GM19035 (cell line): ENCODE data around the gene IQUB.
"Not testable (repeated sequence)": the region's sequence is repeated elsewhere in the genome, so short reads cannot be mapped to it uniquely, and the experiment has no call there.

Source experiments
- ATAC-seq: cut with Tn5 transposase; IDR thresholded peaks from one replicate; pipeline ENCODE4 v1.9.1; 2021; ENCODE audit not compliant: unreplicated experiment

The IQUB gene

GRCh38 chr7:123423622-123424021, 110.8 kb downstream of the IQUB start:
- no peak for ATAC-seq

DNA sequence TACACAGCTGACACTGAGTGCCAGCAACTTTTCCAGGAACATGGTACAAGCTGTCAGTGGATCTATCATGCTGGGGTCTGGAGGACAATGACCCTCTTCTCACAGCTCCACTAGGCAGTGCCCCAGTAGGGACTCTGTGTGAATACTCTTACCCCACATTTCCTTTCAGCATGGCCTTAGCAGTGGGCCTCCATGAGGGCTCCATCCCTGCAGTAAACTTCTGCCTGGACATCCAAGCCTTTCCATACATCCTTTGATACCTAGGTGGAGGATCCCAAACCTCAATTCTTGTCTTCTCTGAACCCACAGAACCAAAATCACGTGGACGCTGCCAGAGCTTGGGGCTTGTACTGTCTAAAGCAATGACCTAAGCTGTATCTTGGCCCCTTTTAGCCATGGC, 116.8 kb downstream of the IQUB start:
- no peak for ATAC-seq

DNA sequence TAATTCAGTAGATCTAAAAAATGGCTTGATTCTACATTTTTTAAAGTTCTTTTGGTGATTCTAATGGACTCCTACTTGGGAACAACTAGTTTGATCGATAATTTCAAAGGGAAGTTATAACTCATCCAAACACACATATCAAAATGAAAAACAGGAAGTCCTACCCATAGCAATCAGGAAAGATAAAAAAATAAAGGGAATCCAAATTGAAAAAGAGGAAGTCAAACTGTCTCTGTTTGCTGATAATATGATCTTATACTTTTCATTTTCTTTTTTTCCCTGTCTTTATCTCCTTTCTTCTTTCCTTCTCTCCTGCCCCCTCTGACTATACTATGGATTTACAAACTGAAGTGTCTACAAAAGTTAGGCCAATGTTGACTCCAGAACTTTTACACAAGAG, 118.8 kb downstream of the IQUB start:
- no peak for ATAC-seq

- ATAC-seq = no peak
Measured at GRCh38 chr7:123410273-123410904, 124.0 kb downstream of the IQUB start.

GRCh38 chr7:123407951-123408350, 126.4 kb downstream of the IQUB start:
- ATAC-seq = not testable (repeated sequence)
